ENCODE results near the gene TCEAL4.
"Not testable (repeated sequence)": the region's sequence is repeated elsewhere in the genome, so short reads cannot be mapped to it uniquely, and the experiment has no call there.

Gene TCEAL4

GRCh38 chrX:103586659-103587058 lies 1.3 kb downstream of the TCEAL4 start:
- DNase-seq (ENCODE audit: low read depth in 2 of 3, low spot score in 1 of 3) = no peak

- not testable (repeated sequence) for DNase-seq (ENCODE audit: low read depth in 2 of 3, low spot score in 1 of 3)
These were observed 7.0 kb downstream of the TCEAL4 start for GRCh38 chrX:103592295-103592694.

DNA sequence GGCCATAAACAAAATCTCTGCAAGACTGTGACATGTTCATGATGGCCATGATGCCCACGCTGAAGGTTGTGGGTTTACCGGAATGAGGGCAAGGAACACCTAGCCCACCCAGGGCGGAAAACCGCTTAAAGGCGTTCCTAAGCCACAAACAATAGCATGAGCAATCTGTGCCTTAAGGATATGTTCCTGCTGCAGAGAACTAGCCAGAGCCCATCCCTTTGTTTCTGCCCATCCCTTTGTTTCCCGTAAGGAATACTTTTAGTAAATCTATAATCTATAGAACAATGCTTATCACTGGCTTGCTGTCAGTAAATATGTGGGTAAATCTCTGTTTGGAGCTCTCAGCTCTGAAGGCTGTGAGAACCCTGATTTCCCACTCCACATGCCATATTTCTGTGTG lies 9.9 kb downstream of the TCEAL4 start:
- not testable (repeated sequence) for DNase-seq (ENCODE audit: low read depth in 2 of 3, low spot score in 1 of 3)

DNA sequence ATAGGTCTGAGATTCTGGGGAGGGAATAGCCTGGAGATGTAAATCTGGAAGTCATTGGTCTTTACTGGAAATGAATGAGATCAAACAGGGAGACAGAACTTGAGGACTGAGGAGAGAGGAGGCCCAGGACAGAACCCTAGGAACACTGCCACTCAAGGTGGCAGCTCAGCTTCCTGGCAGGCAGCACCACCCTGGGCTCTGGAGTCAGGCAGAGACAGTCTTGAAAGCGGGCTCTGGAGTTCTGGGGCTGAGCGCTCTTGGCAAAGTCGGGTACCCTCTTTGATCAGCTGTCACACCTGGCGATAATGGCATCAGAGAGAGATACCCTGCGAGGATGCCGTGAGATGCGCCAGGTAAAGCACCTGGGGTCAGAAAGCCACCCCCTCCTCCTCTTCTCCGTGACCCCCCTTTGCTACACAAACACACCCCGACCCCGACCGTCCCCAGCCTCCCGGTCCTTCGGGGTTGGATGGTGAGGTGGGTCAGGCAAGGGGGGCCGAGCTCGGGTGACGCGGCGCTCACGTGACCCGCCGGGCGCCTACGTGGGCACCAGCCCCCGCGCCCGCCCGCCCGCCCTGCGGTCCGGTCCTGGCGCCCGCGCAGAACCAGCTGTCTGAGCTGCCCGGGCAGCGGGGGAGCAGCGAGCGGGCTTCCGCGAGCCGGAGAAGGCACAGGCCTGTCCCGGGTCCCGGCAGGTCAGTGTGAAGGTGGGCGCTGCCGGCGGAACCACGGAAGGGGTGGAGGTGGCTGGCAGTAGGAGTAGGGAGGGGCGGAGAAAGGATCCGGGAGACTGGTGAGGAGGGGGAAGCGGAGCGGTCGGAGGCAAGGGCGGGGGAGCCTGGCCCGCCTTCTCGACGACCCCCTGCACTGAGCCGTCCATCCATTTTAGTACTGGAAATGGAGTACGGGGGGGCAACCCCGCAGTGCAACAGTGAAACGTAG lies 22.3 kb downstream of the TCEAL4 start, which contains the start of gene TCEAL3:
TSS of gene TCEAL3 (plus strand) at position 600 of the 942 bp plus-strand sequence. CDS start 1,102 bp downstream, outside the sequence.
- DNase-seq (ENCODE audit: low read depth in 2 of 3, low spot score in 1 of 3) = no peak

GRCh38 chrX:103608306-103608963 lies 23.1 kb downstream of the TCEAL4 start:
- no peak for DNase-seq (ENCODE audit: low read depth in 2 of 3, low spot score in 1 of 3)

- DNase-seq (ENCODE audit: low read depth in 2 of 3, low spot score in 1 of 3) = no peak
These were observed 25.0 kb downstream of the TCEAL4 start for GRCh38 chrX:103610282-103610681.

DNA sequence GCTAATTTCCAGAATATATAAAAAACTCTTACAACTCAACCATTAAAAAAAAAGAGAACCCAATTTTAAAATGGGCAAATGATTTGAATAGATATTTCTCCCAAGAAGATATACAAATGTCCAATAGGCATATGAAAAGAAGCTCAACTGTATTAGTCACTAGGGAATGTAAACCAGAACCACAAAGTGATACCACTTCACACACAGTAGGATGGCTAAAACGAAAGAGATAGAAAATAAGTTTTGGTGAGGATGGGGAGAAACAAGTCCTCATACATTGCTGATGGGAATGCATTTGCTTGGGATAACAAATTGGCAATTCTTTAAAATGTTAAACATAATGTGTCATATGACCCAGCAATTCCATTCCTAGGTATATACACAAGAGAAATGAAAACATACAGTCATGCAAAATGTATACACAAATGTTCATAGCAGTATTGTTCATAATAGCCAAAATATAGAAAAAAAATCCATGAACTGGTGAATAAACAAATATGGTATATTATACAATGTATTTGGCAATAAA lies 28.1 kb downstream of the TCEAL4 start:
- no peak for DNase-seq (ENCODE audit: low read depth in 2 of 3, low spot score in 1 of 3)

GRCh38 chrX:103614999-103615398 lies 29.7 kb downstream of the TCEAL4 start:
- no peak for DNase-seq (ENCODE audit: low read depth in 2 of 3, low spot score in 1 of 3)

DNA sequence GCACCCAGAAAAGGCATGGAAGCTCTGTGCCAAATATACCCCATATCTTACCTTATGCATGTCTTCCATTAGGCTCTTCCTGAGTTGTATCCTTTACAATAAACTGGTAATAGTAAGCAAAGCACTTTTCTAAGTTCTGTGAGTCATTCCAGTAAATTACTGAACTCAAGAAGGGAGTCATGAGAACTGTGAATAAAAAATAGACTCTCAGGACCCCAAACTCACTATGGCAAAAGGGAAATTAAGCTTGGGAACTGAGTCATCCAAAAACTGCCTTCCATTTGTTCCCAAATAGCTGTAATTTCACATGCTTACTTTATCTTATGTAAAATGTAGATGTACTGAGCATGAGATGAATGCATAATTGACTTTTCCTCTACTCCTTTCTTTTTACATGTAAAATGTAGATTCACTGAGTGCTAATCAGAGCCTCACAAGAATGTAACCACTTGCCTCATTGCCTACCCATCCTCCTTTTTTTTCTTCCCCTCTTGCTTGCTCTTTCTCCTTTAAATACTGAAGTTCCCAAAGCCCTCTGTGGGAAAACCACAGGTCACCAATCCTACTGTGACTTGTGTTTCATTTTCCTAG lies 30.6 kb downstream of the TCEAL4 start:
- DNase-seq (ENCODE audit: low read depth in 2 of 3, low spot score in 1 of 3) = no peak

DNA sequence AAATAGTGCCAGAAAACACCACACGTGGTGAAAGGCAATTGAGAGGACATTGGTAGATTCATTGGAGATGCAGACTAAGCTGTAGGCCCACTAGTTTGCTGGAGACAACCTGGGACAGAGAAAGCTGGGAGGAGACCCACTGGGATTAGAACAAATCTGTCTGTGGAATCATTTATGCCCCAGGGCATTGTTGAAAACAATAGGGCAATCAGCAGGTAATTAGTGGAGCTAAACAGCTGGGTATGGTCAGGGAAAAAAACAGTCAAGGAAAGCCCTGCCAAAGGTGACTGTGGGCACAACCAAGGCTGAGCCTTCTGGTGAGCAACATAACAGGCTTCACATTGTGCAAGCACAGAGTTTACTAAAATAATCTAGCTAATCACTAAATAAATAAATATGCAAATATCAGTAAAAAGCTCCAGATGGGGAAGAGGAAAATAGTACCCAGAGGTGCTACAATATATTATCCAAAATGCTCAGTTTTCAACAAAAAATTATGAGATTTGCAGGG lies 31.4 kb downstream of the TCEAL4 start:
- no peak for DNase-seq (ENCODE audit: low read depth in 2 of 3, low spot score in 1 of 3)

DNA sequence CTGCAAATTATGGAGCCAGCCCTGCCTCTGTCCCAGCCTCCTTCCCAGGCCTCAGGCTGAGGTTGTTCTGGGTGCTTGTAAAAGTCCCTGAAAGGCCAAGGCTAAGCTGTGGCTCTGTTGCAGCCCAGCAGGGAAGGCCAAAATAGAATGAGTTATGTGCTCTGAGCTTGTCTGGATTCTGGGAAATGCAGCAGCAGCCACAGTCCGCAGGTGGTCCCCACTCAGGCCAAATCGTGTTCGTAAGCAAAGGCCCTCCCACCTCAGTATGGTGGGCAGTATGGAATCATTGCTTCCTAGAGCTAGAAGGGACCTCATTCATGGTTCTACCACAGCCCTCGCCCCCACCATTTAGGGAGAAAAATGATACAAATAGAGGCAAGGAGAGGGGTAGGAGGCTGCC lies 38.8 kb downstream of the TCEAL4 start:
- no peak for DNase-seq (ENCODE audit: low read depth in 2 of 3, low spot score in 1 of 3)

DNA sequence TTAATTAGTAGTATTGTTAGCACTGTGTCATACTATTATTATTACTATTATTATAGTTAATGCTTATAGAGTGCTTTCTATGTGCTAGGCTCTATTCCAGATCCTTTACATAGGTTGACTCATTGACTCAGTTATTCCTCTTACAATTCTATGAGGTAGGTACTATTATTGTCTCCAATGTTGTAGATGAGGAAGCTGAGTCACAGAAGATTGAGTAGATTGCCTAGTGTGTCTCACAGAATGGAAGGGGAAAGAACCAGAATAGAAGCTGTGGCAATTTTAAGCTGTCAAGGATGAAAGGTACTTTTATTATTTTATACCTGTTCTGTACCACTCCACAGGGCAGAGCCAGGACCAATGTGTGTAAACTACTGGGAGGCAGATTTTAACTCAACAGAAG lies 41.5 kb downstream of the TCEAL4 start:
- DNase-seq (ENCODE audit: low read depth in 2 of 3, low spot score in 1 of 3) = no peak

DNA sequence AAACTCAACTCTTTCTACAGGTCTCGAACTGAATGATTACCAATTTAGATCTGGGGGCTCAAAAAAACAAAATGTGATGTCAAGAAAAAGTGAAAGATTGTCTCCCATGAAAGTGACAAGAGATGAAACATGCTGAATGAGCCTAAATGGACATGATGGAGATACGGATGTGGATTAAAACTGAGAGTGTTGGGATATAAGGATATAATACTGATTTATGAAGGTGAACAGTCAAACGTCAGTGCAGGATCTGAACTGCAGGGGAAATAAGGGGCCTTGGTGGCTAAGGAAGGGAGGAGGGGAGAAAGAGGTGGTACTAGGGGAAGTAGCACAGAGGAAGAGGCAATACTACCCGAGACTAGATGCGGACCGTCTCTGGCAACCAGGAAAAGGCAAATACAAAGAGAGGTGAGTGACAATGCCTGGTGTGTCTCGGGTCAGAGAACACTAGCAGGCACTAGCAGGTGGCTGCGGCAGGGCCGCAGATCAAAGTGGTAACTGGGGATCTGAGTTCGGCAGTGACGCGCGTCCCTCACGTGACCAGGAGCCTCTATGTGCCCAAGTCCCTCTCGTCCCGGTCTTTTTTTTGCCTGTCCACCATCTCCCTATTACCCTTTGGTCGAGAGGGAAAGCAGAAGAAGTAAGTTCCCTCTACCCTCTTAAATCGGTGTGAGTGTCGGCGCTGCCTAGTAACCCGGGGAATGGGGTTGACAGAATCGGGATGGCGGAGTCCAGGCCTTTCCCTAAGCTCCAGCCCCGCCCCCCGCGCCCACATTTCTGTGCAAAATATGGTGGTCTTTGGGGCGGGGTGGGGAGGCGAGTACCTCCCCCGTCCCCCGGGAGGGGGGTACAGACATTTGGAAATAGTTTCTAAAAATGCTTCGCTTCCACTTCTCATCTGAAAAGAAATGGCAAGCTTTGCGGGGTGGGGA lies 43.3 kb downstream of the TCEAL4 start, which contains the start of gene TCEAL1:
TSS of gene TCEAL1 (plus strand) at position 590 of the 932 bp plus-strand sequence. CDS start 942 bp downstream, outside the sequence.
- DNase-seq (ENCODE audit: low read depth in 2 of 3, low spot score in 1 of 3) = peak in 1 of 3 donors; percentile 18

GRCh38 chrX:103629318-103630170 lies 44.2 kb downstream of the TCEAL4 start:
- no peak for DNase-seq (ENCODE audit: low read depth in 2 of 3, low spot score in 1 of 3)

DNA sequence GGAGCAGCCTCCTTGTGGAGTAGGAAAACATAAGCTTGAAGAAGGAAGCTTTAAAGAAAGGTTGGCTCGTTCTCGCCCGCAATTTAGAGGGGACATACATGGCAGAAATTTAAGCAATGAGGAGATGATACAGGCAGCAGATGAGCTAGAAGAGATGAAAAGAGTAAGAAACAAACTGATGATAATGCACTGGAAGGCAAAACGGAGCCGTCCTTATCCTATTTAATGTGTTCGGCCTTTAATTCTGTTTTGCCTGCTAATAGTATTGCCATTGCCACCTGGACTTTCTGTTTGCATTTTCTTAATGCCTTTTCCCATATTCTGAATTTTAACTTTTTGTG lies 44.8 kb downstream of the TCEAL4 start:
- DNase-seq (ENCODE audit: low read depth in 2 of 3, low spot score in 1 of 3) = no peak

GRCh38 chrX:103631145-103631544 lies 45.8 kb downstream of the TCEAL4 start:
- no peak for DNase-seq (ENCODE audit: low read depth in 2 of 3, low spot score in 1 of 3)

DNA sequence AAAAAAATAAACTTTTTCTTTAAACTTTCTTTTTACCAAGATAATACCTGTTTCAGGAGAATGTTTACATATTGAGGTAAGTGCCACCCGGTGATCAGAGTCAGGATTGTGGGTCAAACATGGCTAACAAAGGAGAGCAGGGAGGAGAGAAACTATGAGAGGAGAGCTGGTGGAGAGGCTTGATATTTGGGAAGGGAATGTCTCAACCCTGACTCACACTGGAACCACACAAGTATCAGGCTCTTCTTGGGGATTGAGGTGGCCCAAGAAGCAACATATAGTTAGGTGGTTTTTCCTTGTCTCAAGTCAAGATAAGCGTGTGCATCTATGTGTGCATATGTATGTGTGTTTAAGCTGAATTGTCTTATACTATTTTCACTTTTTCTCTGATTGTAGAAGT lies 50.1 kb downstream of the TCEAL4 start:
- DNase-seq (ENCODE audit: low read depth in 2 of 3, low spot score in 1 of 3) = no peak

Measured in stimulated activated CD4-positive, alpha-beta T cell treated with anti-CD3 and anti-CD28 coated beads, Interleukin-12 subunit alpha, Interleukin-12 subunit beta, amount 100 ng/mL, for 48 hours (primary cell).